Activated CD4-positive, alpha-beta T cell treated with anti-CD3 and anti-CD28 coated beads for 24 hours (primary cell): ENCODE measurements around the gene SNX32.

ENCODE experiments used
- DNase-seq, 2 donors: peaks; one replicate each; pipeline ENCODE4 v3.0.0-alpha.2; 2020; ENCODE audit warnings: low read depth in 2 of 2

The SNX32 gene

DNA sequence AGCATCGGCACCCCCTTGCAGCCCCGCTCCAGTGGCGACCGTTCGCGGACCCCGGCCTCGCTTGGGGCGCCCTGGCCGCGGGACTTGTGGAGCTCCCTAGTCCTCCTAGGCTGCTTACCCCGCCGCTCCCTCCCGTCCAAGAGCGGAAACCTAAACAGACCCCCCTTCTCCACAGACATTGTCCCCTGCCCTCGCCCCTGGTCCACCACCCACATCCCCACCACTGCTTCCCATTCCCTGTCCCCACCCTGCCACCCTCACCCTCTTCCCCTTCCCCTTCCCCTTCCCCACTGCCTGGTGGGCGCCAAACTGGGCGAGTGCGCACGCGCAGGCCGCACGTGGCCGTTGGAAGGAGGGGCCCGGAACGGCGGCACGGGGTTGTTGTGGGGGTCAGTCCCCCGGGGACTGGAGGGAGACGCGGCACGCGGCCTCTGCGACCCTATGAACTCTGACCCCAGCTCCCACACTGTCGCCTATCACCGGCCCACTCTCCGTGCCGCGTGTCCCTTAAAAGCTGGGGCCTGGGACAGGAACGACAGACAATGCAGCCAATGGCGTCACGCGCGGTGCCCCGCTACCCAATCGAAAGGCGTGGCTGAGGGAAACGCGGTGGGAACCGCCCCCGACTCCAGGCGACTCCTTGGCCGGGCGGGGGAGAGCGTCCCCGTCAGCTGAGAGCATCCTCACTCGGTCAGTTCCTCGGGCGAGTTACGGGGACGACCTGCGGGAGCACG is at the start of gene SNX32:
Gene SNX32 (plus strand): TSS at position 667 of the 734 bp plus-strand sequence. CDS start 103 bp downstream, outside the sequence.
- peak; percentile 90 to 94 for DNase-seq

DNA sequence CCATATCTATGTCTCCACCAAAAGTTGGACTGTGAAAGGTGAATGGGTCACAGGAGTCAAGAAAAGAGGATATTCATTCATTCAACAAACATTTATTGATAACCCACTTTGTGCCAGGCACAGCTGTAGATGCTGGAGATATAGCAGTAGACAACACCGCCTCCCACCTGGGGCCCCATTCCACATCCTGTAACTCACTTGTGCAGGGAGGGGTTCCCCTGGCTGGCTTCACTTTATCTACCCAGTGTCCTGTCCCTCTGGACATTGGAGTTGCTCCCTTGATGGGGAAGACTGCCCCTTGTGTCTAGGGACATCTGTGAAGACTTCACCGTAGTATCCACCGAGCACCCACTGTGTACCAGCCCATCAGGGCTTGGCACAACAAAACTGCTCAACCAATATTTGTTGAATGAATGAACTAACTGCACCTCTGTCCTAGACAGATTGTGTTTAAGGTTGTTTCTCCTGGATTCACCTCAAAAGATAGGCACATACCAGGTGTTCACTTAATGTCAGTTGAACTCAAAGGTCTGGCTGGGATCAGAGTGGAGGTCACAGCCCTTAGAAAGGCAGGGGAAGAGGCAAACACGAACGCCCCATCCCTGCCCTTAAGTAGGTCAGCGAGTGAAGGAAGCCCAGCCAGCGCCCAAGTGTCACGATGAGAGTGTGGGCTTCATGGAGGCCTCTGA is 48.3 kb upstream of the SNX32 start:
- DNase-seq = no peak

DNA sequence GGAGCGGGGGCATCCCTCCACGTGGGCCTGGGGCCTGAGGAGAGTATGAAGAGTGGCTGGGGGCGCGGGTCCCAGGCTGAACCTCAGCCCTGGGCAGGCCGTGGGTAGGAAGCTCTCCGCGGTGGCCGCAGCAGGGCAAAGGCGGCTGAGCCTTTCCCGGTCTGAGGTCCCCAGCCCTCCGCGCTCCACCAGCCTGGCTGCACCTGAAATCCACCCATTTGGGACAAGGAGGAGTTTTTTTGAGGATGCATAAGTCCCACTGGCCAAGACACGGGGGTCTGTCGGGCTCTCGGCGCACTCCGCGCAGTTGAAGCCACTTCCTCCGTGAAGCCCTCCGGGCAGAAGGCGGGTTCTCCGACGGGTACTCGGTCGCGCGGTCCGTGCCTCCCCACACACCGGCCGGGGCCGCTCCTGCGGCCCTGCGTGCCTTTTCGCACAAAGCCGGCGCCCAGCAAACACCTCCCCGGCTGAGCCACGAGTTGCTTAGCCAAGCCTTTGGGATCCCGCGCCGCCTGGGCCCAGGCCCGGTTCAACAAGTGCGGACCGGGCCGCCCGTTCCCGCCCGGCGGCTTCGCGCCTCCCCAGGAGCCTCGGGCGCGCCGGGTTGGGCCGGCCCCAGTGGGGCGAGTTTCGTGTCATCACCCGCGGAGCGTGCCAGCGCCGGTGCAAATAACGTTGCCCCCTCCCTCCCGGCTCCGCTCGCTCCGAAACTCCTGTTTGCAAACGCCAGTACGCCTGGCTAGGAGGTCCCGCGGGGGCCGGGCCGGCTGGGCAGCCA is 47.6 kb upstream of the SNX32 start:
- peak in 1 of 2 donors; percentile 19 for DNase-seq

DNA sequence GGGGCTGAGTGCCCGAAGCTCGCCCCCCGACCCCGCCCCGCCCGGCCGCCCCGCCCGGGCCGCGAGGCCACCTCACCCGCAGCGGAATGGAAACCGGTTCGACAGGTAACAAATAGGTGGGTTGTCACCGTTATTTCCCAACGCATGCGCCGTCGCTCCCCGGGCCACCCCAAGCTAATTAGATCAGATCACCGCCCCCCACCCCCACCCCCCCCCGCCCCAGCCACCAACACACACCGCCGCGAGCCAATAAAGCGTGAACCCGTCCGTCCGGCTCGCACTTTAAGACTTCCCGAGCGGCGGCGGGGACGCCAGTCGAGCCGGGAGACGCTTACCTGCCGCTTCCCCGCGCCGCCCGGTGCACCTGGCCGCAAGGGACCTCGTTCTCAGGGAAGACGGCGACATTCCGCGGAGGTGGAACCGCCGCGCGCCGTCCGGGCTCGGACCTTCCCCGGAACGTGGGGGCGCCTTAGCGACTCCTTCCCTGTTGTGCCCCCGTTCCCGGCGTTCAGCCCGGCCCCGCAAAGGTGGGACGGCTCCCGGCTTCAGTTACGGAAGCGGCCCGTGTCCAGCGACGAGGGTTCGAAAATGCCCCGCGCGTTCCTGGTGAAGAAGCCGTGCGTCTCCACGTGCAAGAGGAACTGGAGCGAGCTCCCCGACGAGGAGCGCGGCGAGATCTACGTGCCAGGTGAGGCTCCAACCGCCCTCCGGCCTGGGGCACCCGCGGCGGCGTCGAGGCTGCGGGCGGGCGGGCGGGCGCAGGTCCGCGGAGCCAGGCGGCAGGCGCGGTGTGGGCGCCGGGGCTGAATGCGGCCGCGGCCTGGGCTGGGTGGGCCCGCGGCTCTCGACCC is 46.8 kb upstream of the SNX32 start, which contains the start of gene OVOL1:
Gene OVOL1 (plus strand): TSS at position 278 of the 851 bp plus-strand sequence. CDS start 311 bp downstream, at position 589.
- DNase-seq = no peak

DNA sequence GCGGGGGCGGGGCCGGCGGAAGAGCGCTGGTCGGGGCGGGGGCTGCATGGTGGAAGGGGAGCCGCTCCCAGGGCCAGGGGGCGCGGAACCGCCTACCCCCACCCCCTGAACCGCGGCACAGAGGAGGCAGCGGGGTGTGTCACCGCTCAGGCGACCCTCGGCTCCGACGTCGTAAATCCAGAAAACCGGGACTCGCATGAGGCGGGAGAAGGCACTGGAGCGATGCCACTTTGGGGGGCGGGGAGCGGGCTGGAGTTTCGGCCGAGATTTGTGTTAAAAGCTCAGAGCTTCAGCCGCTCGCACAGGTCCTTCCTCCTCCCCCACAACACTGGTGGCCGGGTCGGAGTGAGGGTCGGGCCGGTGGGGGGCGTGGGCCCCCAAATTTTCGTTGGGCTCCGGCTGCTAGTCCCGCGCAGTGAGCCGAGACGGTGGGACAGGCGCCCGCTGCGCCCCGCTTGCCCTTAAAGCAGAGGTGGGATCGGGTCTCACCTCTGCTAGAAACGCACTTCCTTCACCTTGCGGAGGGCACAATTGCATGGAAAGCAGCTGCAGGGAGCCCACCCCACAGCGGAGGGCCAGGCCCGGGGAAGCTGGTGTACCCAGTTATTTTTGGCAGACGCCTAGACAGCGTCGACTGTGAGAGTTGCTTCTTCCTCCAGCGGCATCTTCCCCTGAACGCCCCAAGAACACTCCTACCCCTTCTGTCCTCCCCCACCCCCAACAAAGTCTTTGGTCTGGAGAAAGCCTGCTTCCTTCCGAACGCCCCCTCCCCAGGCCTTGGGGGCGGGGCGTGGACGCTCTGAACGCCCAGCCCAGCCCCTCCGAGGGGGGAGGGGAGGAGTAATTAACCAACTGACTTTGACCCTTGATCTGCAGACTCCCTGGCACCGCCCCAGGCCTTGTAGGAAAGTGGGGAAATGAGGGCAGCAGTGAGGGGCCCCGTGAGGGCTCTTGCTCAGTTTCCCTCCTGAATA is 45.8 kb upstream of the SNX32 start:
- no peak for DNase-seq

DNA sequence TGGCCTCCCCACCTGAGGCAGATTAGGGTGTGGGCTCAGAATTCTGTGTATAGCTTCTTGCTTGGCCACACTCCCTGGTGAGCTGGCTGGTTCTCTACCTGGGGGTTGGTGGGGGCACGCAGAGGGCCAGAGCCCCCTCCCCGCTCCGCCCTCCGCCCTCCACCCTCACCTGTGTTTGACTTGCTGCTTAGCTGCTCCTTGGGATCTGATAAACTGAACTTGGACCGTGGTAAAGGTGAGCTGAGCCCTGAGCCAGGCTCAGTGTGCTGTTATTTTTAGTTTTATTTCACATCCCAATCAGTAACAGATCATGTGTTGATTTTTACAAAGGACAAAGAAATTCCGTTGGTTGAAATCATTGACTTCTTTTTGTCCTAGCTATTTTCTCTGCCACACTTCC is 44.9 kb upstream of the SNX32 start:
- no peak for DNase-seq

DNA sequence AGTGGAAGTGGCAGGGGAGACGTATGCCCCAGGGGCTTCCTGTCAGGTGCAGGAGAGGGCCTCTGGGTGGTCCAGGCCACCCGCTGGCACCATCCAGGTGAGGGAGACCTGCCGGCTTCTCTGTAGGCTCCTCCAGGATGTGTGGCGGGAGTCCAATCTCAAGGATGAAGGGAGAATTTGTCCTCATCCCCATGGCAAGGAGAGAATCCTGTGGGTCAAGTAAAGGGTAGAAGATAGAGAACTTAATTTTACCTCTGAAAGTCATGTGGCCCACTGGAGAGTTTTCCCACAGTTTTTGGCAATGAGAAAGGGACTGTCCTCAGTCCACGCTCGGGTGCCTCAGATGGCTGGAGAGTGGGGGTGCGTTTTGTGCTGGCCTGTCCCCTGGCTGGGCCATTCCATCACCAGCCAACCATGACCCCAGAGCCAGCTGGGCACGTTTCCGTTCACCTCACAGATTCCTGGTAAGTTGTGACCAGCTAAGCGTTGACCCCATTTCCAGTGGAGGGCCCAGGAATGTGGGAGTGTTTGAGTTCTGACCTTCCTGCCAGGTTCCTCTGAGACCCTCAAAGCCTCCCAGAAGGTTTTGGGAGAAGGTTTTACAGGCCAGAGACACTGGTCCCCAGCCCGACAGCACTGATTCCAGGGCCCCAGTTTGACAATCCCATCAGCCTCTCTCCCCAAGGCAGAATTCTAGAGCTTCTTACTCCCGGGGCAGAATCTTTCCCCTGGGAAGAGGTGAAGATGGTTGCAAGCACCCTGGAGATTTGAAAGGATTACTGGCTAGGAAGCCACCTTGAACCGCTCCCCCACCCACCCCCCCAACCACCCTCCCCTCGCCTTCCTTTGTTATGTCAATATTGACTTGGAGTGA is 44.3 kb upstream of the SNX32 start:
- DNase-seq = no peak

DNA sequence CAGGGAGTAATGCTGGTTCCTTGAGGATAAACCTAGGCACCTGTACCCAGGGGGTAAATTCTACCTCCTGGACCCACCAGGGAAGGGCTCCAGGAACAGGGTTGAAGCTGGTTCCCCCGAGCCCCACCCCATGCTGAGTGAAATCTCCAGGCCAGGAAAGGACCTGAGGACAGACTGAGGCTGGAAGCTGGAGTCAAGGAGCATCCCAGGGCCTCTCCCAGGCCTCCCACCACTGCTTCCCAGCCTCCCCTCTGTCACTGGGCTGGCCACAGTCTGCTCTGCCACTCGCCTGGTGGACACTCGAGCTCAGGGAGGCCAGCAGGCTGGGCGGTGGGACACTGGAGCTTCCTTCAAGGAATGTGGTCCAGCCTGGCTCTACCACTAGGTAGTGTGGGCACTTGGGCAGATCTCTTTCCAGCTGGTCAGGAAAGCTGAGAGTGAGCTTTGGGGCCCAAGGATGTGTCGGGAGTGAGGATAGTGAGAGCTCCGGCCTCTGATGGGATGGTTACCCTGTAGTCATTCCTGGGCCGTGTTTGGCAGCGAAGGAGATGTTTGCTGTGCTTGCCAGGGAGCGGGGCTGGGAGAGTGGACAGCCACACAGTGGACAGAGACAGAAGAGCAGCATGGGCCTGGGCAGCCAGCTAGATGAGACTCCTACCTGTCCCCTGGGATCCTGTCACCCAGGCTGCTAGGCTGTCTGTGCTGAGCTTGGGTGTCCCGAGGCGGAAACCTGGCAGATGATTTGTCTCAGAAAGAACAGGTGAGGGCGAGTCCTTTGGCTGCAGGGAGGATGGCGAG is 43.5 kb upstream of the SNX32 start:
- DNase-seq = no peak

DNA sequence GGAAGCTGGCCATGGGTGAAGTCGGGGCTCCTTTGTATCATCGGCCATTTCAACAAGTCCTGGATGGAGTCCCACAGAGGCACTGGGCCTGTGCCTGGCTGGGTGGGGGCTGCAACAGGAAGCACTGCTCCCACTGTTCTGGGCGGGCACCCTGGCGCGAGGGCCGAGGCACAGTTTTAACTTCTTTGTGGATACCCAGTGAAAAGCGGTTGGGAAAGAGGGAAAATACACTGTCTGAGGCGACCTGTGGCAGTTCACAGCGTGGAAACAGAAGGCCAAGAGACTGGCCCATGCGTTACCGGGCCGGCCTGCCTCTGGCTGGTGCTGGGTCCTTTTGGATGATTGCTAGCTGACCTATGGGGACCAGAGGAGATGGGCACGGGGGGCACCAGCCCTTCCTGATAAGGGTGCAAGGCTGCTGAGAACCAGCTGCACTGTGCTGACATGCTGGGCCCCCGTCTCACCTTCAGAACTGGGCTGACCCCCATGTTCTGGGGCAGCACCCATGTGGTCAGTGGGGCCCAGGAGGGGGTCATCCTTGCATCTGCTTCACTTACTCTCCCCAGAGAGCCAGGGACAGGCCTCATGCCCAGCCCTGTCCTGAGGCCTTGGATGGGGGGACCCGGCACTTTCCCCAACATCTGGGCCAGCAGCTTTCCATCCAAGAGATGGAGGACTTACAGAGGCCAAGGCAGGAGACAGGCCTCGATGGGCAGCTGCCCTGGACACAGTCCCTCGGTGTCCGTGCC is 42.7 kb upstream of the SNX32 start:
- no peak for DNase-seq

DNA sequence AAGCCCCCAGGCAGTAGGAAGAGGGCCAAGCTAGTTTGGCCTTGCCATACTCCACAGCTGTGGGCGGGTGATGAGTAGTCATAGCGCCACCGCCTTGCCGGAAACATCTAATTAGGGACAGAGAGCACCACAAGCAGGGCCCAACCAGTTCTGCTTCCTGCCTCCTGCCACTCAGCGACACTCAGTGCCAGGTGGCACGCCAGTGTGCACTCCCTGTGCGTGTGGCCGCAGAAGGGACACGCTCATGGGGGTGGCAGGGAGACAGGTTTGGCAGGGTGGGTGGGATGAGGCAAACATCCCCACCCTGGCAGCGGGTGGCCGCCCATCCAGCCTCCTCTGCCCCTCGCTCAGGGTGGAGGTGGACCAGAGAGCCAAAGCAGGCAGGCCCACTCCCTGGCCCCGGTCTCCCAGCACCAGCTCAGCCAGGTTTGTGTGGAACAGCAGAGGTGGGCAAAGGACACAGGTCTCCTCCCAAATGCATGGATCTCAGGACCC is 42.0 kb upstream of the SNX32 start:
- peak; percentile 29 to 45 for DNase-seq

DNA sequence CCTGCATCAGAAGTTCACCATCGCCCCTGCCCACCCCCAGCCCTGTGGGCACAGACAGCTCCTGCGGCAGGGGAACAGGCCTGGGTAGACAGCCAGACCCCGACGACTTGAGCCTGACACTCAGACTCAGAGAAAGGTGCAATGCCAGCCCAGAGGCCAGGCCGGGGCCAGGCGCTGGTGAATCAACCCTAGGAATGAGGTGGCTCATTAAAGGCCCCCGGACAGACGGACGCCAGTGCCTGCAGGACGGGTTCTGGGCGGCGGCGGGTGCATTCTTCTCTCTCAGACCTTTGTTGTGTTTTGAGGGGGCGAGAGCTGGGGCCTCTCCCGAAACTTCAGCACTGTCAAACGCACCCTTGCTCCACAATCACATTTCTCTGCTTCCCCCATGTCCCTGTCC is 41.3 kb upstream of the SNX32 start:
- DNase-seq = no peak

DNA sequence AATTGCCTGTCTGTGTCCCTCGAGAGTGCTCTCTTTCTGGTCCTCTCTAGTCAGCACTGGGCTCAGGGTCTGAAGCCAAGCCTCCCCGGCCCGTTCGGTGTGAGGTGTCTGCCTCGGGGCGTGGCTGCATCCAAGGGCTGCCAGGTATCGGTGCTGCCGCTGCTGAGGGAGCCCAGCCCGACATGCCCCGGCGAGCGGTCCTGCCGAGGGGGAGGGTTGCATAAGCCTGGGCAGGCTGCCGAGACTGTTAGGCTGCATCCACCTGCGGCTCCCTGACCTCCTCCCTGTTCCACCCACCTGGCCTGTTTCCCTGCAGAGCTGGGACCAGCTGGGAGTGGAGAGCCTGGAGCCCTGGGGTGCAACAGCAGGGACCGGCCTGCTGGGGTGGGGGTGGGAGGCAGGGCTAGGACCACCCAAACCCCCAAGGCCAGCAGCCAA is 40.6 kb upstream of the SNX32 start:
- no peak for DNase-seq

DNA sequence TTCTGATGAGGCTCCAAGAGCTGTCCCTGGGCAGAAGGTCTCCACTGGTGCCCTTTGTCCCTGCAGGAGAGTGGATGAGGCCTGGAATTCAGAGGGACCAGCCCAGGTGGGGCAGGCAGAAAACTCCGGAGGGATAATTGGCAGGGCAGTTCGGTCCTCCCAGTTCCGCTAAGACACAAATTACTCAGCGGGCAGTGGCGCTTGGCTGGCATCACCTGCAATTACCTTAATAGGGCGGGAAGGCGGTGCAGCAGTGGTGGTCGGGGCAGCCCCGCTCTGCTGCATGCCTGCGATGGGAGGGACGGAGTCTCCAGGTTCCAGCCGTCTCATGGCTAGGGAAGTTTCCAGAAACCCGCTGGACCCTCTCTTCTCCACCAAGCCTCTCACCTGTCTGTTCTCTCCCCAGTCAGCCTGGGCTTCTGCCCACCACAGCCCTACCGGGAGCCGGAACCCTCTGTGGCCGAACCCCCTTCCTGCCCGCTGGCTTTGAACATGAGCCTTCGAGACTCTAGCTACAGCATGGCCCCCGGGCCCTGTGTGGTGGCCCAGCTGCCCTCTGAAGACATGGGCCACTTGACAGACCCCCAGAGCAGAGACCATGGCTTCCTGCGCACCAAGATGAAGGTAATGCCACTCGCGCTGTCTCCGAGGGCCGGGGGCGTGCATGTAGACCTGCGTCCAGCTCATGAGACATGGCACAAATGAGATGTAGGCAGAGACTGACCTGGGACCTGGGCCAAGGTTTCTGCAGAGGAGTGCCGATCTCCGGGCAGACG is 40.0 kb upstream of the SNX32 start:
- no peak for DNase-seq

DNA sequence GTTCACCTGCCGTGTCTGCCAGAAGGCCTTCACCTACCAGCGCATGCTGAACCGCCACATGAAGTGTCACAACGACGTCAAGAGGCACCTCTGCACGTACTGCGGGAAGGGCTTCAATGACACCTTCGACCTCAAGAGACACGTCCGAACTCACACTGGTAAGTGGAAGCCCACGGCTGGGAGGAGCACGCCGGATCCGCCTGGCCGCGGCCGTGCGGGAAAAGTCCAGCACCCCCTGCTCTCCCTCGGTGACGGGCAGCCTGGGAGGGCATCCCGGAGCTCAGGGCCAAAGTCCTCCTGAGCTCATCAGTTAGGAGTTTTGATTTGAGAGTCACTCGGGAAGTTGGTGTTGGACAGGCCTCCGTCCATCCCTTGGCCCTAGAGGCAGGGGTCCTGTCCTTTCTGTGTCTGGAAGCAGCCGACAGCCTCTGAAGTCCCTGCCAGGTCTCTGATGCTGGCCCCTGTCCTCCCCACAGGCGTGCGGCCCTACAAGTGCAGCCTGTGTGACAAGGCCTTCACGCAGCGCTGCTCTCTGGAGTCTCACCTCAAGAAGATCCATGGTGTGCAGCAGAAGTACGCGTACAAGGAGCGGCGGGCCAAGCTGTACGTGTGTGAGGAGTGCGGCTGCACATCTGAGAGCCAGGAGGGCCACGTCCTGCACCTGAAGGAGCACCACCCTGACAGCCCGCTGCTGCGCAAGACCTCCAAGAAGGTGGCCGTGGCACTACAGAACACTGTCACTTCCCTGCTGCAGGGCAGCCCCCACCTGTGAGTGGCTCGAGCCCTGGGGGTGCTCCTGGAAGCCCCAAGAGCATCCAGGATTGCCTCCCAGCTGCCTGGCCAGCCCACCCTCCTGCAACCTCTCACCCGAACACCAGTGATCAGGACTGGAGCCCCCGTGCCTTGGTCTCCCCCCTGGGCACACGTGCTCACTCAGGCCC is 38.9 kb upstream of the SNX32 start:
- no peak for DNase-seq

DNA sequence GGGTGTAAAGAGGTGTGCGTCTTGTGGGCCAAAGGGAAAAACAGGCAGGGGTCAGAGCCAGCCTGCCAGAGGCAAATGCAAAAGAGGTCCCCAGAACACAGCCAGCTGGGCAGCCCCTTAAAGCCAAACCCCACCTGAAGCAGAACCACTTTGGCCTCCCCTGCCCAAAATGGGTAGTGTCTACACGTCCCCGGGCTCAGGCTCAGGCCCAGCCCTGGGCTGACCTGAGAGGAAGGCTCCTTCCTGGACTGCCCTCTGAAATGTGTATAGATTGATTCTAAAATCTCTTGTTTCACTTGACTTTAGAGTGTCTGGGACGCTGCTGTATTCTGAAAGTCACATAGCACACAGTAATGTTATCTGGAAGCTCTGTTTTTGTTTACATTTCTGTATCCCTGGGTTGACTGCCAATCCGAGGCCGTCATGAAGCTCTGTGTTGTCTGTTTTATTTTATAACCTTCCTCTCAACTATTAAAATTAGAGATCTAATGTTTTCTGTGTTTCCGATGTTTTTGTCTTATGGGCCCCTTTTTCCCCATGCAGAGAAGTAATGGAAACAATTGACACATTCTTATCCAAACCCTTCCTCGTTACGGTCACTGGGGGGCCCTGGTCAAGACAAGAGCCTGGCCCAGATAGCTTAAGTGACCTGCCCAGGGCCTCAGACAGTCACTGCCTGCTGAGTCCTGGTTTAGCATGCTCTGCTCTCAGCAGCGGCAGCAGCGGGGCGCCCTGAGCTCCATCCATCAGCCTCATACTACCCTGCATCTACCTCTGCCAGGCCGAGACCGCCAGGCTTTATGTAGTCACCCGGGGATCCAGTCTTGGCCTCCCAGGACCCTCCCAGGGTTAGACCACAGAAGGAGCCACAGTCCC is 36.8 kb upstream of the SNX32 start:
- DNase-seq = no peak
